Measurements from ENCODE around the gene AIM2.
A peak's percentile ranks its signal among the peaks of the same experiment; 100 is the strongest.

GRCh38 chr1:159015440-159015909 is 61.1 kb downstream of the AIM2 start:
- TF ChIP-seq CTCF (IDR thresholded peaks at IDR 0.05) (no peak), POLR2A (IDR thresholded peaks at IDR 0.05) (peak; percentile 18)

Measured in right lobe of liver (tissue), 4 donors.